Gastrocnemius medialis (tissue), 4 donors: ENCODE results near the gene INSRR. TPM values are rescaled to one million over a fixed set of nuclear protein-coding genes. Genes with fewer than 3 reads are reported as not detected.

ENCODE experiments used
- ATAC-seq, 2 donors: fragments of 150-250 bp; one replicate each; pipeline ENCODE4 v1.9.1; 2016
- DNase-seq, 2 donors: peaks; one replicate each; pipeline ENCODE4 v3.0.0-alpha.2; 2019
- H3K27ac ChIP-seq, 4 donors: fragments of 200-600 bp; sonication (generic); 1 replicate in 1 of 4; 2 replicates in 3 of 4; pipeline ENCODE4 v1.5.1; 2016 to 2018; ENCODE audit warnings: mild to moderate bottlenecking in 2 of 4, moderate library complexity in 1 of 4
- H3K27me3 ChIP-seq, 3 donors: fragments of 200-600 bp; sonication (generic) in 2 of 3; 1 replicate in 1 of 3; 2 replicates in 2 of 3; pipeline versions ENCODE4 v1.5.1 to v1.6.0; 2016 to 2019; ENCODE audit warnings: mild to moderate bottlenecking in 1 of 3, moderate library complexity in 1 of 3
- H3K36me3 ChIP-seq, 2 donors: fragments of 200-600 bp; sonication (generic) in 1 of 2; one replicate each; pipeline ENCODE4 v1.5.1; 2017 to 2018
- H3K4me1 ChIP-seq, 2 donors: fragments of 200-600 bp; sonication (generic) in 1 of 2; one replicate each; pipeline ENCODE4 v1.5.1; 2016 to 2017; ENCODE audit warnings: mild to moderate bottlenecking in 2 of 2
- H3K4me3 ChIP-seq, 4 donors: fragments of 200-600 bp; sonication (generic) in 3 of 4; 1 replicate in 1 of 4; 2 replicates in 3 of 4; pipeline ENCODE4 v1.5.1; 2016 to 2019; ENCODE audit warnings: mild to moderate bottlenecking in 2 of 4
- H3K9me3 ChIP-seq, 3 donors: fragments of 200-600 bp; sonication (generic) in 2 of 3; 1 replicate in 1 of 3; 2 replicates in 2 of 3; pipeline ENCODE4 v1.5.1; 2016 to 2019
- CTCF ChIP-seq, 5 experiments: fragments of 450-650 bp in 3 of 5; fragments of 200-600 bp in 2 of 5; sonication (generic) in 2 of 5; IDR thresholded peaks in 4 of 5; conservative IDR thresholded peaks in 1 of 5; 1 replicate in 4 of 5; 2 replicates in 1 of 5; pipeline ENCODE4 v1.5.1; 2016 to 2019; ENCODE audit warnings: antibody characterized with exemption in 5 of 5, mild to moderate bottlenecking in 3 of 5, moderate library complexity in 3 of 5
- POLR2A ChIP-seq, 2 donors: fragments of 450-650 bp; IDR thresholded peaks; one replicate each; pipeline ENCODE4 v1.6.1; 2017; ENCODE audit warnings: antibody characterized with exemption in 2 of 2, mild to moderate bottlenecking in 2 of 2, moderate library complexity in 2 of 2
- in situ Hi-C, 4 donors: fragments of 200-750 bp; cut with MboI; loops; one replicate each; pipeline versions ENCODE4 v1.15.0 to v1.8.0; 2017; ENCODE audit warnings: low sequenced_read_pairs in 4 of 4
- intact Hi-C: fragments of 100-400 bp; cut with DNase I; formaldehyde crosslinking; loops from one replicate; pipeline ENCODE4 v1.15.1; 2023; ENCODE audit warnings: low total_unique reads
- total RNA-seq, 4 donors: library from RNA; depleted of rRNA; stranded (reverse); fragments of >200 nt; gene quantifications; one replicate each; pipeline versions ENCODE4 v1.1.0 to v1.2.3, GENCODE V29; 2016

The INSRR gene
- total RNA-seq, 4 donors from 2014 or later = not detected

- Histone ChIP-seq H3K27me3 (peaks cover 17 to 39% (median 29%) of the 10 kb centered on the region in 3 donors), H3K27ac (no peak overlapping the region), H3K4me3 (no peak overlapping the region), H3K9me3 (no peaks in the 10 kb centered on the region), H3K36me3 (no peaks in the 10 kb centered on the region), H3K4me1 (no peaks in the 10 kb centered on the region)
- intact Hi-C loops (no loop called here), in situ Hi-C loops (no loop called here)
- ATAC-seq (no peak), DNase-seq (no peak)
- TF ChIP-seq CTCF (IDR thresholded peaks at IDR 0.05 in 4 of 5, conservative IDR thresholded peaks at IDR 0.05 in 1 of 5) = no peak
- no peak for TF ChIP-seq POLR2A (IDR thresholded peaks at IDR 0.05)
These were observed 14.3 kb downstream of the INSRR start for GRCh38 chr1:156844638-156845037.

GRCh38 chr1:156844102-156844501 is 14.8 kb downstream of the INSRR start:
- TF ChIP-seq CTCF (IDR thresholded peaks at IDR 0.05 in 4 of 5, conservative IDR thresholded peaks at IDR 0.05 in 1 of 5) = no peak
- no peak for TF ChIP-seq POLR2A (IDR thresholded peaks at IDR 0.05)
- Histone ChIP-seq H3K4me3 (no peak overlapping the region), H3K27me3 (peaks cover 17 to 37% (median 29%) of the 10 kb centered on the region in 3 donors), H3K9me3 (no peaks in the 10 kb centered on the region), H3K36me3 (no peaks in the 10 kb centered on the region), H3K27ac (no peak overlapping the region), H3K4me1 (no peaks in the 10 kb centered on the region)
- intact Hi-C loops = no loop called here
- in situ Hi-C loops = no loop called here
- ATAC-seq (no peak), DNase-seq (no peak)

GRCh38 chr1:156842618-156843300 is 16.2 kb downstream of the INSRR start:
- no peak for TF ChIP-seq CTCF (IDR thresholded peaks at IDR 0.05 in 4 of 5, conservative IDR thresholded peaks at IDR 0.05 in 1 of 5)
- no peak for TF ChIP-seq POLR2A (IDR thresholded peaks at IDR 0.05)
- Histone ChIP-seq H3K27ac (no peak overlapping the region), H3K4me3 (no peak overlapping the region), H3K4me1 (no peaks in the 10 kb centered on the region), H3K9me3 (no peaks in the 10 kb centered on the region), H3K27me3 (peaks cover 17 to 34% (median 30%) of the 10 kb centered on the region in 3 donors), H3K36me3 (no peaks in the 10 kb centered on the region)
- in situ Hi-C loops (no loop called here), intact Hi-C loops (no loop called here)
- ATAC-seq = no peak
- no peak for DNase-seq

GRCh38 chr1:156841295-156841855 is 17.5 kb downstream of the INSRR start:
- ATAC-seq (no peak), DNase-seq (no peak)
- H3K27me3 ChIP-seq = peaks cover 17 to 34% (median 30%) of the 10 kb centered on the region in 3 donors
- in situ Hi-C loops (no loop called here), intact Hi-C loops (no loop called here)
- H3K4me3 ChIP-seq = no peak overlapping the region
- no peaks in the 10 kb centered on the region for H3K9me3 ChIP-seq
- no peak overlapping the region for H3K27ac ChIP-seq
- H3K4me1 ChIP-seq = no peaks in the 10 kb centered on the region
- H3K36me3 ChIP-seq = no peaks in the 10 kb centered on the region
- TF ChIP-seq CTCF (IDR thresholded peaks at IDR 0.05 in 4 of 5, conservative IDR thresholded peaks at IDR 0.05 in 1 of 5) (no peak), POLR2A (IDR thresholded peaks at IDR 0.05) (no peak)
